SK-N-SH (cell line): Measurements from ENCODE around the gene MYO15A.

ENCODE experiments used
- EP300 ChIP-seq, 2 experiments: IDR thresholded peaks; 2 replicates each; pipeline versions ENCODE4 v1.4.0 to v1.6.1; 2012; ENCODE audit warnings: borderline replicate concordance in 1 of 2, low read depth in 1 of 2, low read length in 1 of 2
- EZH2phosphoT487 ChIP-seq: fragments of 200-600 bp; sonication (generic); IDR thresholded peaks from 2 replicates; pipeline ENCODE4 v1.6.1; 2017; ENCODE audit warnings: low read depth, mixed run types, mild to moderate bottlenecking, antibody characterized with exemption, moderate library complexity, borderline replicate concordance
- FOSL2 ChIP-seq: IDR thresholded peaks from 2 replicates; pipeline ENCODE4 v1.4.0; 2012; ENCODE audit warnings: low read depth, mild to moderate bottlenecking, moderate library complexity, borderline replicate concordance
- FOXJ3 ChIP-seq: sonication (generic); formaldehyde crosslinking; IDR thresholded peaks from 2 replicates; pipeline ENCODE4 v1.5.1; 2020; ENCODE audit warnings: mild to moderate bottlenecking, missing genetic modification reagents
- GABPA ChIP-seq: IDR thresholded peaks from 2 replicates; pipeline ENCODE4 v1.4.0; 2012; ENCODE audit warnings: low read depth, mild to moderate bottlenecking
- MXI1 ChIP-seq: IDR thresholded peaks from 2 replicates; pipeline ENCODE4 v1.6.1; 2012; ENCODE audit warnings: mild to moderate bottlenecking, low read depth, low read length, improper control_type of control experiment
- POLR2AphosphoS5 ChIP-seq: IDR thresholded peaks from 2 replicates; pipeline ENCODE4 v1.6.1; 2012; ENCODE audit warnings: low read depth, low read length
- TF ChIP-seq, protein P1 (sequence below): fragments of 200-600 bp; sonication (generic); IDR thresholded peaks from 2 replicates; pipeline ENCODE4 v1.6.1; 2017; ENCODE audit warnings: antibody characterized with exemption, mild to moderate bottlenecking, moderate library complexity
- TF ChIP-seq, protein P2 (sequence below): IDR thresholded peaks from 2 replicates; pipeline ENCODE4 v1.4.0; 2012; ENCODE audit warnings: low read depth

DNA sequence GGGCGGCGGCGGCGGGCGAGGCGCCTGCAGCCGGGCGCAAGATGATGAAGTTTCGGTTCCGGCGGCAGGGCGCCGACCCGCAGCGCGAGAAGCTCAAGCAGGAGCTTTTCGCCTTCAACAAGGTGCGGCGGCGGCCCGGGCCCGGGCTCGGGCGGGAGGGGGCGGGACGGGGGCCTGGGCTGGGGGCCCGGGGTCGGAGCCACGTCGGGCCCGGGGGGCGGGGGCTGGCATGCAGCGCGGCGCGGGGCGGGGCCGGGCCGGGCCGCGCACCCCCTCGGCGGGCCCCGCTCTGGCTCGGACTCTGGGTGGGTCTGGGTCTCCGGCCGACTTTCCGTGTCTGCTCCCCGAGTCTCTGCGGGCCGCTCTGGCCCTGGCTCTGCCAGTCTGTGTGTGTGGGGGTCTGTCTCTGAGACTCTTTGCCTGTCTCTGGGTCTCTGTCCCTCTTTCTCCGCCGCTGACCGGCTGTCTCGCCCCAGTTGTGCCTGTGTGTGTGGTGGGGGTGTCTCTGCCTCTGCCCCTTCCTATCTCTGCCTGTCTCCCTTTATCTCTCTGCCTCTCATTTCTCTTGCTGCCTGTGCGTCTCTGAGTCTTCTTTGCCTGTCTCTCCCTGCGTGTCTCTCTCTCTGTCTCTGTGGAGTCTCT, 117.2 kb downstream of the MYO15A start:
- TF ChIP-seq MXI1 (no peak), EZH2phosphoT487 (no peak), POLR2AphosphoS5 (no peak), EP300 (IDR thresholded peaks at IDR 0.05; ENCODE audit: borderline replicate concordance in 1 of 2, low read depth in 1 of 2, low read length in 1 of 2) (no peak), GABPA (no peak), FOSL2 (no peak), FOXJ3 (CRISPR knock-in tag) (no peak)
- TF ChIP-seq, protein P1, sequence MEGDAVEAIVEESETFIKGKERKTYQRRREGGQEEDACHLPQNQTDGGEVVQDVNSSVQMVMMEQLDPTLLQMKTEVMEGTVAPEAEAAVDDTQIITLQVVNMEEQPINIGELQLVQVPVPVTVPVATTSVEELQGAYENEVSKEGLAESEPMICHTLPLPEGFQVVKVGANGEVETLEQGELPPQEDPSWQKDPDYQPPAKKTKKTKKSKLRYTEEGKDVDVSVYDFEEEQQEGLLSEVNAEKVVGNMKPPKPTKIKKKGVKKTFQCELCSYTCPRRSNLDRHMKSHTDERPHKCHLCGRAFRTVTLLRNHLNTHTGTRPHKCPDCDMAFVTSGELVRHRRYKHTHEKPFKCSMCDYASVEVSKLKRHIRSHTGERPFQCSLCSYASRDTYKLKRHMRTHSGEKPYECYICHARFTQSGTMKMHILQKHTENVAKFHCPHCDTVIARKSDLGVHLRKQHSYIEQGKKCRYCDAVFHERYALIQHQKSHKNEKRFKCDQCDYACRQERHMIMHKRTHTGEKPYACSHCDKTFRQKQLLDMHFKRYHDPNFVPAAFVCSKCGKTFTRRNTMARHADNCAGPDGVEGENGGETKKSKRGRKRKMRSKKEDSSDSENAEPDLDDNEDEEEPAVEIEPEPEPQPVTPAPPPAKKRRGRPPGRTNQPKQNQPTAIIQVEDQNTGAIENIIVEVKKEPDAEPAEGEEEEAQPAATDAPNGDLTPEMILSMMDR: no peak
- TF ChIP-seq, protein P2, sequence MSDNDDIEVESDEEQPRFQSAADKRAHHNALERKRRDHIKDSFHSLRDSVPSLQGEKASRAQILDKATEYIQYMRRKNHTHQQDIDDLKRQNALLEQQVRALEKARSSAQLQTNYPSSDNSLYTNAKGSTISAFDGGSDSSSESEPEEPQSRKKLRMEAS: no peak
